Tibial nerve (tissue), 3 donors: ENCODE data around the gene SYPL1.

Experiments
- POLR2A ChIP-seq, 2 donors: fragments of 450-650 bp; IDR thresholded peaks; one replicate each; pipeline ENCODE4 v1.6.1; 2017; ENCODE audit warnings: antibody characterized with exemption in 2 of 2, mild to moderate bottlenecking in 2 of 2, moderate library complexity in 2 of 2
- TF ChIP-seq, protein P1 (sequence below), 5 experiments: fragments of 200-600 bp in 3 of 5; fragments of 450-650 bp in 2 of 5; sonication (generic) in 3 of 5; IDR thresholded peaks; one replicate each; pipeline ENCODE4 v1.5.1; 2016 to 2019; ENCODE audit warnings: antibody characterized with exemption in 5 of 5, mild to moderate bottlenecking in 3 of 5, moderate library complexity in 2 of 5

DNA sequence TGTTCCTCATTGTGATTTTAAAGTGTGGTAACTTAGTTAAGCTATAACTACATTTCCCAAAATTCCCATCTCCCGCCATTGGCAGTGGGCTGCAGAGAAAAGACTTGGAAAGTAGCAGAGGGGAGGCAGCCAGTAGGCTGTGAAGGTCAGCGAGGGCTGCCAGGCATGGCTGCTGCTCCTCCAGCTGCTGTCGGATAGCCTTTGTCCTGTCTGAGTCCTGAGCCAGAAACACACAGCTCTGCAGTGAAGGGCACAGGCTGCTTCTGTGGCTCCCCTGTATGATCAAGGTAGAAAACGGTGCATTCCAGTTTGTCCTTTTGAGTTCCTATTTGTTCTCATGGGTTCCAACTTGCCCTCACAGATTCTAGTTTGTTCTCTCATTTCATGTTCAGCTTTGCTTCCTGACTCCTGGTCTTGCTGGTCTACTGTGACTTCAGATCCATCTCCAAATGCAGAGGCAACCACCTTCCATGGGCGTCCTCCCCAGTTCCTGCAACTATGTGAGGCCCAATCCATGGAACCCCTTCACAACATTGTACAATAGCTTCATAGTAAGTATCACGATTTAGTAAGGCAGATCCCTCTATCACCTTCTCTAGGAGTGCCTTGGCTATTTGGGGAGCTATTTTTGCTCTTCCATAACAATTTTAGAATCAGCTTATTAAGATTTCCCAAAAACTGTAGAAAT is 31.7 kb downstream of the SYPL1 start:
- TF ChIP-seq, protein P1, sequence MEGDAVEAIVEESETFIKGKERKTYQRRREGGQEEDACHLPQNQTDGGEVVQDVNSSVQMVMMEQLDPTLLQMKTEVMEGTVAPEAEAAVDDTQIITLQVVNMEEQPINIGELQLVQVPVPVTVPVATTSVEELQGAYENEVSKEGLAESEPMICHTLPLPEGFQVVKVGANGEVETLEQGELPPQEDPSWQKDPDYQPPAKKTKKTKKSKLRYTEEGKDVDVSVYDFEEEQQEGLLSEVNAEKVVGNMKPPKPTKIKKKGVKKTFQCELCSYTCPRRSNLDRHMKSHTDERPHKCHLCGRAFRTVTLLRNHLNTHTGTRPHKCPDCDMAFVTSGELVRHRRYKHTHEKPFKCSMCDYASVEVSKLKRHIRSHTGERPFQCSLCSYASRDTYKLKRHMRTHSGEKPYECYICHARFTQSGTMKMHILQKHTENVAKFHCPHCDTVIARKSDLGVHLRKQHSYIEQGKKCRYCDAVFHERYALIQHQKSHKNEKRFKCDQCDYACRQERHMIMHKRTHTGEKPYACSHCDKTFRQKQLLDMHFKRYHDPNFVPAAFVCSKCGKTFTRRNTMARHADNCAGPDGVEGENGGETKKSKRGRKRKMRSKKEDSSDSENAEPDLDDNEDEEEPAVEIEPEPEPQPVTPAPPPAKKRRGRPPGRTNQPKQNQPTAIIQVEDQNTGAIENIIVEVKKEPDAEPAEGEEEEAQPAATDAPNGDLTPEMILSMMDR (IDR thresholded peaks at IDR 0.05) = no peak
- no peak for TF ChIP-seq POLR2A (IDR thresholded peaks at IDR 0.05)
